Lung (tissue), 12 donors: ENCODE measurements around the gene PKNOX1. TPM values are rescaled to one million over a fixed set of nuclear protein-coding genes. Genes with fewer than 3 reads are reported as not detected.

Experiments
- ATAC-seq: fragments of 200-7000 bp; cut with Tn5 transposase; one replicate; pipeline ENCODE4 v1.9.1; 2020; ENCODE audit warnings: moderate number of reproducible peaks; ENCODE audit not compliant: insufficient read depth, low FRiP score
- DNase-seq, 3 donors: peaks; one replicate each; pipeline ENCODE4 v3.0.0-alpha.2; 2013 to 2017
- H3K27ac ChIP-seq, 2 donors: one replicate each; pipeline ENCODE4 v1.5.1; 2013; ENCODE audit warnings: mild to moderate bottlenecking in 2 of 2, moderate library complexity in 2 of 2, control low read depth in 1 of 2, inconsistent platforms in 1 of 2, low read depth in 1 of 2, low read length in 1 of 2
- H3K27me3 ChIP-seq, 3 donors: one replicate each; pipeline ENCODE4 v1.5.1; 2013; ENCODE audit warnings: low read length in 2 of 3; ENCODE audit not compliant: control insufficient read depth in 3 of 3, insufficient read depth in 3 of 3
- H3K36me3 ChIP-seq, 4 donors: one replicate each; pipeline ENCODE4 v1.5.1; 2013; ENCODE audit warnings: low read length in 4 of 4, mild to moderate bottlenecking in 1 of 4, moderate library complexity in 1 of 4; ENCODE audit not compliant: control insufficient read depth in 4 of 4, insufficient read depth in 4 of 4
- H3K4me1 ChIP-seq, 5 donors: one replicate each; pipeline ENCODE4 v1.5.1; 2013; ENCODE audit warnings: low read length in 5 of 5, mild to moderate bottlenecking in 2 of 5, moderate library complexity in 1 of 5; ENCODE audit not compliant: control insufficient read depth in 5 of 5, insufficient read depth in 5 of 5
- H3K4me3 ChIP-seq: one replicate; pipeline ENCODE4 v1.5.1; 2013; ENCODE audit warnings: mild to moderate bottlenecking, control low read depth, moderate library complexity
- H3K9ac ChIP-seq, 2 donors: one replicate each; pipeline ENCODE4 v1.5.1; 2013; ENCODE audit warnings: low read length in 2 of 2, control low read depth in 1 of 2; ENCODE audit not compliant: insufficient read depth in 1 of 2
- H3K9me3 ChIP-seq, 4 donors: one replicate each; pipeline ENCODE4 v1.5.1; 2013; ENCODE audit warnings: low read length in 3 of 4, mild to moderate bottlenecking in 1 of 4, moderate library complexity in 1 of 4; ENCODE audit not compliant: control insufficient read depth in 4 of 4, insufficient read depth in 3 of 4
- WGBS, 2 donors: extraction: QIAGEN DNeasy Blood & Tissue Kit; methylation state at CpG; one replicate each; pipeline ENCODE4 v1.1.7; 2013; 5-methylcytosine and 5-hydroxymethylcytosine counted together
- polyA plus RNA-seq, 2 donors: library from polyadenylated mRNA; stranded (reverse); fragments of 200-250 nt; gene quantifications; one replicate each; pipeline ENCODE4 v1.2.1, GENCODE V29; 2013
- total RNA-seq, 2 donors: library from RNA; depleted of rRNA in 1 of 2; stranded (reverse); fragments of >200 nt in 1 of 2; gene quantifications; one replicate each; pipeline ENCODE4 v1.2.1, GENCODE V29; 2014 to 2021
- TF ChIP-seq, protein P1 (sequence below): IDR thresholded peaks from 2 replicates; pipeline ENCODE4 v1.5.1; 2012; ENCODE audit warnings: mild to moderate bottlenecking; ENCODE audit errors: control extremely low read depth, extremely low read depth
- donor health status: control.
- donor health status: control.
- donor health status: Bipolar disorder and iron deficiency.
- donor health status: healthy.
- donor health status: DM: yes; HTN: yes; CAD: no.

Gene PKNOX1
- total and polyA plus RNA-seq, 4 donors, result 9.6 to 40.4 (median 14.2) TPM

DNA sequence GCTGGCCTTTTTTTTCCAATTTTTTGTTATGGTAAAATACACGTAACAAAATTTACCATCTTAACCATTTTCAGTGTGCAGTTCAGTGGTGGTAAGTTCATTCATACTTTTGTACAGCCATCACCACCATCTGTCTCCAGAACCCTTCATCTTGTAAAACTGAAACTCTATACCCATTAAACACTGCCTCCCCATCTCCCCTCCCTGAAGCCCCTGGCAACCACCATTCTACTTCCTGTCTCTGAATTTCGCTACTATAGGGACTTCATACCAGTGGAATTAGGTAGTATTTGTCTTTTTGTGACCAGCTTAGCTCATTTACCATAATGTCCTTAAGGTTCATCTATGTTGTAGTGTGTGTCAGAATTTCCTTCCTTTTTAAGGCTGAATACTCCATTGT, 8.7 kb downstream of the PKNOX1 start:
- Histone ChIP-seq H3K4me1 (peaks cover 0 to 7% (median 2%) of the 10 kb centered on the region in 5 donors), H3K27ac (no peak overlapping the region), H3K36me3 (peaks cover 0 to 5% (median 0%) of the 10 kb centered on the region in 4 donors), H3K9me3 (no peaks in the 10 kb centered on the region), H3K9ac (no peak overlapping the region), H3K4me3 (no peak overlapping the region), H3K27me3 (no peaks in the 10 kb centered on the region)
- TF ChIP-seq, protein P1, sequence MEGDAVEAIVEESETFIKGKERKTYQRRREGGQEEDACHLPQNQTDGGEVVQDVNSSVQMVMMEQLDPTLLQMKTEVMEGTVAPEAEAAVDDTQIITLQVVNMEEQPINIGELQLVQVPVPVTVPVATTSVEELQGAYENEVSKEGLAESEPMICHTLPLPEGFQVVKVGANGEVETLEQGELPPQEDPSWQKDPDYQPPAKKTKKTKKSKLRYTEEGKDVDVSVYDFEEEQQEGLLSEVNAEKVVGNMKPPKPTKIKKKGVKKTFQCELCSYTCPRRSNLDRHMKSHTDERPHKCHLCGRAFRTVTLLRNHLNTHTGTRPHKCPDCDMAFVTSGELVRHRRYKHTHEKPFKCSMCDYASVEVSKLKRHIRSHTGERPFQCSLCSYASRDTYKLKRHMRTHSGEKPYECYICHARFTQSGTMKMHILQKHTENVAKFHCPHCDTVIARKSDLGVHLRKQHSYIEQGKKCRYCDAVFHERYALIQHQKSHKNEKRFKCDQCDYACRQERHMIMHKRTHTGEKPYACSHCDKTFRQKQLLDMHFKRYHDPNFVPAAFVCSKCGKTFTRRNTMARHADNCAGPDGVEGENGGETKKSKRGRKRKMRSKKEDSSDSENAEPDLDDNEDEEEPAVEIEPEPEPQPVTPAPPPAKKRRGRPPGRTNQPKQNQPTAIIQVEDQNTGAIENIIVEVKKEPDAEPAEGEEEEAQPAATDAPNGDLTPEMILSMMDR, result no peak
- DNase-seq, result no peak
- 64 to 78% methylated on average over 2 of the region's 2 CpGs for WGBS, 2 donors
- no peak for ATAC-seq

DNA sequence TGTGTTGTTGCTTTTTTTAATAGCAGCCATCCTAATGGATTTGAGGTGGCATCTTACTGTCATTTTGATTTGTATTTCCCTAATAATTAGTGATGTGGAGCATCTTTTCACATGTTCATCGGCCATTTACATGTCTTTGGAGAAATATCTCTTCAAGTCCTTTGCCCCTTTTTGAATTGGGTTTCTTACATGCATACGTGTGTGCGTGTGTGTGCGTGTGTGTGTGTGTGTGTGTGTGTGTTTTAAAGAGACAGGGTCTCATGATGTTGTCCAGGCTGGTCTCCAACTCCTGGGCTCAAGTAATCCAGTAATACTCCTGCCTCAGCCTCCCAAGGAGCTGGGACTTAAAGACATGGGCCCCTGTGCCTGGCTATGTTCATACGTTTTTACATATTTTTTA, 9.5 kb downstream of the PKNOX1 start:
- no peak overlapping the region for H3K4me3 ChIP-seq
- no peaks in the 10 kb centered on the region for H3K9me3 ChIP-seq
- peaks cover 0 to 7% (median 2%) of the 10 kb centered on the region in 5 donors for H3K4me1 ChIP-seq
- TF ChIP-seq, protein P1, result no peak
- H3K9ac ChIP-seq, result no peak overlapping the region
- no peak for DNase-seq
- no peak overlapping the region for H3K27ac ChIP-seq
- ATAC-seq, result no peak
- no peaks in the 10 kb centered on the region for H3K27me3 ChIP-seq
- H3K36me3 ChIP-seq, result peaks cover 0 to 2% (median 0%) of the 10 kb centered on the region in 4 donors
- WGBS, 2 donors, result 84 to 87% methylated on average over 5 of the region's 5 CpGs

- no peak overlapping the region for H3K27ac ChIP-seq
- TF ChIP-seq, protein P1, result no peak
- peaks cover 0 to 3% (median 2%) of the 10 kb centered on the region in 5 donors for H3K4me1 ChIP-seq
- no peaks in the 10 kb centered on the region for H3K27me3 ChIP-seq
- no peak overlapping the region for H3K4me3 ChIP-seq
- DNase-seq (no peak), ATAC-seq (no peak)
- H3K36me3 ChIP-seq, result no peaks in the 10 kb centered on the region
- no peak overlapping the region for H3K9ac ChIP-seq
- no peaks in the 10 kb centered on the region for H3K9me3 ChIP-seq
- 92 to 94% methylated on average over 7 of the region's 7 CpGs for WGBS, 2 donors
These were observed 11.9 kb downstream of the PKNOX1 start for GRCh38 chr21:42986125-42986783.
